Stimulated activated CD4-positive, alpha-beta T cell treated with anti-CD3 and anti-CD28 coated beads, Interleukin-4, amount 100 ng/mL, for 48 hours (primary cell): Measurements from ENCODE around the gene FBXL7.

Source experiments
- DNase-seq, 2 donors: peaks; one replicate each; pipeline ENCODE4 v3.0.0-alpha.2; 2020; ENCODE audit warnings: low read depth in 2 of 2

Gene FBXL7

GRCh38 chr5:15499528-15500324 is at the start of gene FBXL7:
FBXL7 (plus strand) TSS chr5:15500180.
- DNase-seq = no peak

GRCh38 chr5:15450473-15450872 is 49.5 kb upstream of the FBXL7 start:
- no peak for DNase-seq

DNA sequence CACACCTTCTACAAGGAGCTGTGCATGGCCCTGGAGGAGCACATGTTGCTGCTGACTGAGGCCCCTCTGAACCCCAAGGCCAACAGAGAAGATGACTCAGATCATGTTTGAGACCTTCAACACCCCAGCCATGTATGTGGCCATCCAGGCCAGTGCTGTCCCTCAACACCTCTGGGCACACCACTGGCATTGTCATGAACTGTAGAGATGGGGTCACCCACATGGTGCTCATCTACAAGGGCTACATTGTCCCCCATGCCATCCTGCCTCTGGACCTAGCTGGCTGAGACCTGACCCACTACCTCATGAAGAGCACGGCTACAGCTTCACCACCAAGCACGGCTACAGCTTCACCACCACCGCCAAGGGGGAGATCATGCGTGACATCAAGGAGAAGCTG is 49.0 kb upstream of the FBXL7 start:
- DNase-seq = no peak

GRCh38 chr5:15452030-15452429 is 48.0 kb upstream of the FBXL7 start:
- DNase-seq = no peak

GRCh38 chr5:15452781-15453180 is 47.2 kb upstream of the FBXL7 start:
- no peak for DNase-seq

GRCh38 chr5:15459200-15459599 is 40.8 kb upstream of the FBXL7 start:
- DNase-seq = no peak

- no peak for DNase-seq
These were observed 36.6 kb upstream of the FBXL7 start for GRCh38 chr5:15463231-15463980.

- DNase-seq = no peak
These were observed 27.9 kb upstream of the FBXL7 start for GRCh38 chr5:15472116-15472515.

DNA sequence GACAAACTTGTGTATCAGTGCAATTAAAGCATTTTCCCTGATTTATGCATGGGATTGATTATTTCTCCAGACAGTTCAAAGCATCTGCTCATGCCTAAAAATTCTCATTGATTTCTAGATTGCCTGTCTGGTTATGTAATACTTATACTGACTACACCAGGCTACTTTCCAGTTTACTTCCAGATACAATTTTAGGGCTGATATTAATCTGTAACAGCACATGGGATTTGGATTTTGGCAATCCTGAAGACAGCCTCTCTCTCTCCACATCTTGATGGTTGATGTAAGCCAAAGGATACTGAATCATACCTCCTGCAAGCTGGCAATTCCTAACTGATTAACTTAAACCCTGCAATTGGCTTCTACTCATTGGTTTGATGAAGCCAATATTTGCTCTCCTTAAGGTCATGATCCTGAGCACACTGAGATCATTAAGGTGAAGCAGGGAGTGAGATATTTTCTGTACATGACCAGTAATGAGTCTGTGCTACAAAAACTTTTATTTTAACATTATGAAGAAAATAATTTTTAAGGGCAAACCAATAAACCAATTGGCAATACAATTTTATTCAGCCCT is 25.7 kb upstream of the FBXL7 start:
- no peak for DNase-seq

DNA sequence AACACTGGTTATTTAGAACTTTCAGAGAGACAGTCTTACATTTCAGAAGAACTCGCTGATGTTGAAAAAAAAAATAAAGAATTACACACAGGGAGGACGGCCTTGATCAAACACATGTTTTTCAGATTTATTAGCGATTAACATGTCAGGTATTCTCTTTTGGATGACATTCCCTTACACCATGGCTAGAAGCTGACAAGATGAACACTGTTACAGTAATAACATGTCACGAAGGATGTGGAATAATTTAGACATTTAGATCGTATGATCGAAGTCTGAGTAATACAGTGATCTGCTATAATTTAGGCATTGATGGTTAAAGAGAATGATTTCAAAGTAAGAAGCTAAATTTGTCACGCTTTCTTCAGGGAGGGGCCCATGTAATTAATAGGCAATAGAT is 24.6 kb upstream of the FBXL7 start:
- no peak for DNase-seq

- no peak for DNase-seq
These were observed 23.0 kb upstream of the FBXL7 start for GRCh38 chr5:15476977-15477376.

DNA sequence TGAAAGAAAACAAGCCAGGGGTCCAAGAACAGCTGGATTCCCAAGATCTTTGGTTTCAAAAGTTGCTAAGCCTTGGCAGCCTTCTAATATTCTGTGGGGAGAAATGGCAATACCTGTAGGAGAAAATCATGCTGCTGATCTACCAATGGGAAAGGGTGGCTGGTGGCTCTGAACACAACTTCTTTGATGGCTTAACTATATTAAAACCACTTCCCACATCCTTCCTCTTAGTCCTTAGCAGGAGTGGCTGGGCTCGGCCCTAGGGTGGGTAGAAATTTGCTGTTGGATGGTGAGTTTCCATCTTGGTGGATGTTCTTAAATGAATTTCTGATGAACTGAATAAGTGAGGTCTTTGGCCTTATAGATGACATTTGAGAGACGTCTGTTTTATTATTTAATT is 19.5 kb upstream of the FBXL7 start:
- no peak for DNase-seq

DNA sequence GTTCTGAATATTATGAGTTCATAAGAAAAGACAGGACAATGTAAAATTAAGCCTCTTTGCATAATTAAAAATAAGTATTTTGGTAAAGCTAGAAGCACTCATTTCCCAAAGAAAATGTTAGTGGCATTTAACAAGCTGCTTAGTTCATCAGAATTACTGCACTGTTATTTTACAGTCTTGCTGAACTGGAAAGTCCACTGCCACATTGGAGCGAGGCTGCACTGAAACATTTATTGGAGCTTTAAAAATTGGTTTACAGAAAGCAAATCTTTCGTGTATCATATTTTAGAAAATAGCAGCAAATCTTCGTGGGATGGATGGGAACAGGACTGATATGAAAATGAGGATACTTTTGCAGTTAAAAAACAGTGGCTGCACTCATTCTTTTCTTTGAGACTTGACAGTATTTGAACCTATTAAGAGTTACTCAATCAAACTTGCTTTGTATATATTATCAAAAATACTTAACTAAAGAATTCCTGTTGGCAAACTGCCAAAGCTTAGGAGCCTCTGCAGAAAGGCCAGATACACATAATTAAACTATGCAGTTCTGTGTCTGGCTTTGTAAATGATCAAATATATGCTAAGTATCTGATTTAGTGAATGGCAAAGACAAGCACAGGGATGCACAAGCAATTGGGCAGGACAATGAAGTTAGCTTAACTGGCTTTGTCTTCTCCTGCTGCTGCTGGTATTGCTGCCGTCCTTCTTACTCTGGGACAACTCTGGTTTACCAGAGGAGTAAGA is 16.5 kb upstream of the FBXL7 start:
- no peak for DNase-seq

- no peak for DNase-seq
These were observed 12.8 kb upstream of the FBXL7 start for GRCh38 chr5:15487228-15487627.

- DNase-seq = no peak
These were observed 10.3 kb upstream of the FBXL7 start for GRCh38 chr5:15489571-15490235.

- no peak for DNase-seq
These were observed 7.4 kb upstream of the FBXL7 start for GRCh38 chr5:15492545-15492944.

GRCh38 chr5:15493501-15493900 is 6.5 kb upstream of the FBXL7 start:
- no peak for DNase-seq

- no peak for DNase-seq
These were observed 5.0 kb upstream of the FBXL7 start for GRCh38 chr5:15495026-15495425.

- no peak for DNase-seq
These were observed 3.1 kb upstream of the FBXL7 start for GRCh38 chr5:15496886-15497285.

DNA sequence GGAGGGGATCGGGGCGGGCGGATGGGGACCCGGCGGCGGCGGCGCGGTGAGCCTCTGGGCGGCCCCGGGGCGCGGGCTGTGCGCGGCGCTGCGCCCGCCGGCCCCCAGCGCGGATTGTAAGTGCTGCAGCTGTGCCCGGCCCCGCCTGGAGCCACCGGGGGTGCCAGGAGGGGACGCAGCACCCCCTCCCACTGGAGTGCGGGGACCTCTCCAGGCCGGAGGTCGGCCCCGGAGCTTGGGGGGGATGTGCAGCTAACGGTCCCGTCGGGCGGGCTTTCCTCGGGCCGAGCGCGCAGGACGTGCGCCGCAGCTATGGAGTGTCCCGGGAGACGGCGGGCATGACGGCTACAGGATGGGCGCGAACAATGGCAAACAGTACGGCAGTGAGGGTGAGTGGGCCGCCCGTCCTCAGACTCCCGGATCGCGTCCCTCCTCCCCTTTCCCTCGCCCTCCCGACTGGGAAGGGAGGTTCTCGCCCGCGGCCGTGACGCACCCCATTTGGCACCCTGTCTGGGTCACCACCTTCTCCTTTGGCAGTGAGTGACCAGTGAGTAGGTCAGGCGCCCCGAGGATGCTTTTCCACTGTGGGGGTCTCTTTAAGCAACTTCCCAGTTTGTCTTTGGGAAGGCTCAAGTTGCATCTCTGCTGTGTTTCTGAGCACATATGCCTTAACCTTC is 483 bp downstream of the FBXL7 start:
- no peak for DNase-seq
